GM12878 (cell line): Measurements from ENCODE around the gene IFI30. TPM values are rescaled to one million over a fixed set of nuclear protein-coding genes. Genes with fewer than 3 reads are reported as not detected.

Experiments
- ATAC-seq: fragments of 200-7000 bp; cut with Tn5 transposase; 3 replicates; pipeline ENCODE4 v1.9.1; 2020; ENCODE audit warnings: mild to moderate bottlenecking, moderate library complexity
- BruUV-seq: library from RNA; stranded (reverse); fragments of 400-500 nt; replicated peaks from 2 replicates; lab custom pipeline; 2021; lab: Mats Ljungman, UMichigan
- CTCF ChIA-PET: fragments of 300-600 bp; sonication (Branson Sonifier 250); formaldehyde crosslinking; extraction: SDS; loops from one replicate; lab custom pipeline; 2021; ENCODE audit warnings: inconsistent platforms; lab: Yijun Ruan, JAX
- POLR2A ChIA-PET: fragments of 350-600 bp; formaldehyde crosslinking; extraction: SDS; loops from one replicate; lab custom pipeline; 2021; ENCODE audit warnings: inconsistent platforms; lab: Charles Lee
- RAD21 ChIA-PET: fragments of 300-600 bp; sonication (Branson Sonifier 250); formaldehyde crosslinking; loops from one replicate; lab custom pipeline; 2023; ENCODE audit warnings: antibody characterized with exemption; ENCODE audit not compliant: unreplicated experiment; lab: Charles Lee
- SMC1A ChIA-PET: fragments of 300-600 bp; sonication (Branson Sonifier 250); formaldehyde crosslinking; loops from one replicate; lab custom pipeline; 2023; ENCODE audit not compliant: unreplicated experiment, uncharacterized antibody; lab: Charles Lee
- DNase-seq: peaks from one replicate; pipeline ENCODE4 v3.0.0-alpha.2; 2011; ENCODE audit warnings: low read depth, low spot score
- FAIRE-seq: peaks from 3 replicates; lab custom pipeline; 2011; peaks lifted over from hg19 to GRCh38; lab: Jason Lieb, UNC
- H2AFZ ChIP-seq: 2 replicates; pipeline ENCODE4 v1.6.0; 2011; ENCODE audit warnings: low read depth, low read length, control low read depth; ENCODE audit not compliant: control insufficient read depth
- H3K27ac ChIP-seq: 2 replicates; pipeline ENCODE4 v1.5.1; 2011; ENCODE audit warnings: control low read depth; ENCODE audit not compliant: control insufficient read depth, insufficient read depth
- H3K27me3 ChIP-seq, 2 experiments: replicated peaks in 1 of 2; 2 replicates each; pipeline versions ENCODE4 v1.6.0 to v1.6.1; 2011; ENCODE audit warnings: low read length in 1 of 2; ENCODE audit not compliant: control insufficient read depth in 2 of 2, insufficient read depth in 2 of 2
- H3K36me3 ChIP-seq, 2 experiments: 2 replicates each; pipeline ENCODE4 v1.5.1; 2011; ENCODE audit warnings: low read length in 1 of 2; ENCODE audit not compliant: control insufficient read depth in 2 of 2, insufficient read depth in 2 of 2
- H3K4me1 ChIP-seq: 2 replicates; pipeline ENCODE4 v1.6.1; 2011; ENCODE audit warnings: mild to moderate bottlenecking, low read length, moderate library complexity, mixed read lengths; ENCODE audit not compliant: control insufficient read depth, insufficient read depth
- H3K4me2 ChIP-seq: 2 replicates; pipeline ENCODE4 v1.6.0; 2011; ENCODE audit warnings: control low read depth; ENCODE audit not compliant: control insufficient read depth, insufficient read depth
- H3K4me3 ChIP-seq: fragments of 200-600 bp; sonication (generic); 2 replicates; pipeline ENCODE4 v1.5.1; 2016
- H3K79me2 ChIP-seq: 2 replicates; pipeline ENCODE4 v1.6.0; 2011; ENCODE audit warnings: low read length; ENCODE audit not compliant: control insufficient read depth, insufficient read depth
- H3K9ac ChIP-seq: 2 replicates; pipeline ENCODE4 v1.8.0; 2011; ENCODE audit warnings: low read length, control low read depth, mixed read lengths; ENCODE audit not compliant: control insufficient read depth, insufficient read depth
- H3K9me3 ChIP-seq: replicated peaks from 3 replicates; pipeline ENCODE4 v1.5.1; 2011; ENCODE audit warnings: mild to moderate bottlenecking, low read length; ENCODE audit not compliant: control insufficient read depth, insufficient read depth
- H4K20me1 ChIP-seq: 2 replicates; pipeline ENCODE4 v1.6.0; 2011; ENCODE audit not compliant: control insufficient read depth, insufficient read depth
- CBX5 ChIP-seq: sonication (generic); IDR thresholded peaks from 2 replicates; pipeline ENCODE4 v1.6.1; 2016; ENCODE audit warnings: low read depth, moderate library complexity, mild to moderate bottlenecking, inconsistent platforms
- ELK1 ChIP-seq: IDR thresholded peaks from 2 replicates; pipeline ENCODE4 v1.6.1; 2012; ENCODE audit warnings: low read depth, low read length, improper control_type of control experiment
- EP300 ChIP-seq, 2 experiments: fragments of 150-350 bp in 1 of 2; IDR thresholded peaks; 2 replicates each; pipeline ENCODE4 v1.6.1; 2011 to 2012; ENCODE audit warnings: low read depth in 2 of 2, low read length in 2 of 2, borderline replicate concordance in 1 of 2, improper control_type of control experiment in 1 of 2, inconsistent platforms in 1 of 2; ENCODE audit not compliant: control insufficient read depth in 1 of 2
- NBN ChIP-seq: fragments of 450-650 bp; IDR thresholded peaks from 2 replicates; pipeline ENCODE4 v1.6.1; 2016
- NFXL1 ChIP-seq: fragments of 450-650 bp; IDR thresholded peaks from 2 replicates; pipeline ENCODE4 v1.6.1; 2017; ENCODE audit warnings: antibody characterized with exemption, mild to moderate bottlenecking, borderline replicate concordance
- POLR2A ChIP-seq: IDR thresholded peaks from 2 replicates; pipeline ENCODE4 v1.6.1; 2011; ENCODE audit warnings: low read depth, mild to moderate bottlenecking, low read length
- RB1 ChIP-seq: fragments of 450-650 bp; formaldehyde crosslinking; IDR thresholded peaks from 2 replicates; pipeline ENCODE4 v1.6.1; 2017; ENCODE audit warnings: mild to moderate bottlenecking, borderline replicate concordance
- RELA ChIP-seq: fragments of 450-650 bp; IDR thresholded peaks from 2 replicates; pipeline ENCODE4 v1.8.0; 2014; ENCODE audit warnings: borderline replicate concordance; ENCODE audit not compliant: partially characterized antibody
- TCF12 ChIP-seq: IDR thresholded peaks from 2 replicates; pipeline ENCODE4 v1.6.1; 2011; ENCODE audit warnings: low read depth, mild to moderate bottlenecking, low read length
- TCF7 ChIP-seq: IDR thresholded peaks from 2 replicates; pipeline ENCODE4 v1.6.1; 2014; ENCODE audit warnings: antibody characterized with exemption, borderline replicate concordance
- YBX1 ChIP-seq: fragments of 450-650 bp; IDR thresholded peaks from 2 replicates; pipeline ENCODE4 v1.6.1; 2016; ENCODE audit warnings: antibody characterized with exemption
- WGBS: methylation state at CpG from one replicate; pipeline ENCODE4 v1.1.6; 2016; ENCODE audit warnings: low lambda C conversion rate; ENCODE audit not compliant: insufficient replicate concordance, insufficient coverage; ENCODE audit errors: missing lambda C conversion rate; 5-methylcytosine and 5-hydroxymethylcytosine counted together
- in situ Hi-C: fragments of 300-500 bp; cut with MboI; formaldehyde crosslinking; loops from 9 replicates; pipeline ENCODE4 v1.14.3; 2018; ENCODE audit warnings: mixed read lengths
- intact Hi-C: fragments of 100-400 bp; cut with micrococcal nuclease; formaldehyde crosslinking; loops from one replicate; pipeline ENCODE4 v1.14.2; 2022; ENCODE audit not compliant: unreplicated experiment
- polyA plus RNA-seq, 11 experiments: library from polyadenylated mRNA; depleted of rRNA in 4 of 11; unstranded in 6 of 11; stranded (reverse) in 5 of 11; fragments of >200 nt; fragmentation: Nextera tagmentation in 4 of 11; fragmentation: Illumina TruSeq in 1 of 11; extraction: Ambion mirVana in 4 of 11; extraction: Trizol in 1 of 11; gene quantifications; 1 replicate in 1 of 11; 2 replicates in 10 of 11; pipeline versions ENCODE4 v1.2.1 to v1.2.3, GENCODE V29; 2011 to 2016; ENCODE audit warnings: inconsistent platforms in 2 of 11, missing spikeins in 2 of 11, low read depth in 1 of 11
- total RNA-seq, 4 experiments: library from RNA; depleted of rRNA in 3 of 4; stranded (reverse); fragments of >200 nt in 3 of 4; fragmentation: Illumina TruSeq in 1 of 4; extraction: Trizol in 1 of 4; gene quantifications; 2 replicates each; pipeline versions ENCODE4 v1.2.1 to v1.2.3, GENCODE V29; 2013 to 2021
- TF ChIP-seq, protein P1 (sequence below): fragments of 450-650 bp; IDR thresholded peaks from 2 replicates; pipeline ENCODE4 v1.6.1; 2014; ENCODE audit warnings: mild to moderate bottlenecking
- TF ChIP-seq, protein P2 (sequence below): fragments of 450-650 bp; IDR thresholded peaks from 2 replicates; pipeline ENCODE4 v1.6.1; 2017; ENCODE audit warnings: antibody characterized with exemption, mild to moderate bottlenecking, moderate library complexity

Gene IFI30
- total and polyA plus RNA-seq, 10 of the 15 experiments (the other 5 are each of a cell fraction or from before 2014, with no cell fraction given): 221 to 1,112 (median 451) TPM

- no peaks in the 10 kb centered on the region for H4K20me1 ChIP-seq
- H3K9me3 ChIP-seq: no peaks in the 10 kb centered on the region
- TF ChIP-seq RELA (no peak), TCF12 (no peak), POLR2A (peak; percentile 14; the same call in 1 of the 2 replicates), EP300 (IDR thresholded peaks at IDR 0.05; ENCODE audit: borderline replicate concordance in 1 of 2, control insufficient read depth in 1 of 2, low read depth in 2 of 2, low read length in 2 of 2) (no peak), NBN (no peak)
- H3K79me2 ChIP-seq: no peaks in the 10 kb centered on the region
- no peak overlapping the region for H3K4me2 ChIP-seq
- no TSS peak for BruUV-seq
- H3K36me3 ChIP-seq: peaks cover 24 to 29% of the 10 kb centered on the region in 2 experiments
- H3K27me3 ChIP-seq: no peaks in the 10 kb centered on the region
- ChIA-PET SMC1A (no interaction called here), RAD21 (no interaction called here), POLR2A (interaction anchor here (0.6 kb wide), 1 partner anchor 36 kb away, joined by 3 read pairs; no protein-coding TSS in a partner anchor), CTCF (interaction anchor here (0.6 kb wide), 1 partner anchor 46 kb away, joined by 3 read pairs; no protein-coding TSS in a partner anchor)
- FAIRE-seq: no peak
- H3K4me3 ChIP-seq: no peak overlapping the region
- 98% methylated on average over 28 of the region's 28 CpGs for WGBS
- in situ Hi-C loops (no loop called here), intact Hi-C loops (no loop called here)
- H2AFZ ChIP-seq: no peak overlapping the region
- H3K27ac ChIP-seq: no peak overlapping the region
- H3K9ac ChIP-seq: no peak overlapping the region
- no peak for ATAC-seq
- DNase-seq: no peak
- H3K4me1 ChIP-seq: no peaks in the 10 kb centered on the region
These were observed 28.7 kb upstream of the IFI30 start for GRCh38 chr19:18144906-18145305.

DNA sequence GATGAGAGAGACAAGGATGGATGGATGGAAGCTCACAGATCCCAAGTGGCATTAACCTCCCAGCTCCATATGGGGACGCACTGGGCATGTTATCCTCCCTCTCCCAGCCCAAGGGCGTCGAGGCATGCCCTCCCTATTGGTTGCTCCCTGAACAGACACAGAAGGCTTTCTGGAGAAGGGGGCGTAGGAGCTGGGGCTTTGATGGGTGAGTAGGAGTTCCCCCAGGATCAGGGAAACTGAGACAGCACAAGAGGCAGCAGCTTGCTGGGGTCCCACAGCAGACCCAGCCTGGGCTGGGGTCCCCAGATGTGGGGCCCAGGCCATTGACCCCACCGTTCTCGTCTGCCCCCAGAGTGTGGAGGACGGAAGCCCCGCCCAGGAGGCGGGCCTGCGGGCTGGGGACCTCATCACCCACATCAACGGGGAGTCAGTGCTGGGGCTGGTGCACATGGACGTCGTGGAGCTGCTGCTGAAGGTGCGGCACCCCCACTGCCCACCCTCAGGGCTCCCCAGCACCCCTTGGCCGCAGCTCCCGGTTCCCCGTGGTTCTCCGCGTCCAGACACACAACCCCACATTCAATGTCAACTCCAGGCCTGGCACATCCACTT lies 28.1 kb upstream of the IFI30 start:
- H3K4me2 ChIP-seq: no peak overlapping the region
- in situ Hi-C loops: no loop called here
- ChIA-PET RAD21 (no interaction called here), SMC1A (interaction anchor here (0.9 kb wide), 1 partner anchor 23 kb away, joined by 4 read pairs; no protein-coding TSS in a partner anchor), POLR2A (interaction anchor here (0.5 to 0.6 kb wide), 2 partner anchors 36 to 492 kb away, joined by 3 read pairs; no protein-coding TSS in a partner anchor), CTCF (interaction anchor here (0.6 kb wide), 1 partner anchor 46 kb away, joined by 3 read pairs; no protein-coding TSS in a partner anchor)
- H3K79me2 ChIP-seq: no peaks in the 10 kb centered on the region
- no peaks in the 10 kb centered on the region for H4K20me1 ChIP-seq
- H3K27me3 ChIP-seq: no peaks in the 10 kb centered on the region
- FAIRE-seq (no peak), ATAC-seq (no peak), DNase-seq (no peak)
- no peak overlapping the region for H3K27ac ChIP-seq
- H3K9me3 ChIP-seq: no peaks in the 10 kb centered on the region
- no peak overlapping the region for H3K4me3 ChIP-seq
- WGBS: 97% methylated on average over 19 of the region's 19 CpGs
- no peak overlapping the region for H3K9ac ChIP-seq
- peaks cover 21 to 30% of the 10 kb centered on the region in 2 experiments for H3K36me3 ChIP-seq
- no TSS peak for BruUV-seq
- intact Hi-C loops: no loop called here
- H3K4me1 ChIP-seq: no peaks in the 10 kb centered on the region
- no peak overlapping the region for H2AFZ ChIP-seq
- TF ChIP-seq CBX5 (no peak), ELK1 (no peak), NFXL1 (no peak), RB1 (no peak), YBX1 (no peak), TCF7 (no peak)
- TF ChIP-seq, protein P1, sequence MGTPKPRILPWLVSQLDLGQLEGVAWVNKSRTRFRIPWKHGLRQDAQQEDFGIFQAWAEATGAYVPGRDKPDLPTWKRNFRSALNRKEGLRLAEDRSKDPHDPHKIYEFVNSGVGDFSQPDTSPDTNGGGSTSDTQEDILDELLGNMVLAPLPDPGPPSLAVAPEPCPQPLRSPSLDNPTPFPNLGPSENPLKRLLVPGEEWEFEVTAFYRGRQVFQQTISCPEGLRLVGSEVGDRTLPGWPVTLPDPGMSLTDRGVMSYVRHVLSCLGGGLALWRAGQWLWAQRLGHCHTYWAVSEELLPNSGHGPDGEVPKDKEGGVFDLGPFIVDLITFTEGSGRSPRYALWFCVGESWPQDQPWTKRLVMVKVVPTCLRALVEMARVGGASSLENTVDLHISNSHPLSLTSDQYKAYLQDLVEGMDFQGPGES: no peak
- TF ChIP-seq, protein P2, sequence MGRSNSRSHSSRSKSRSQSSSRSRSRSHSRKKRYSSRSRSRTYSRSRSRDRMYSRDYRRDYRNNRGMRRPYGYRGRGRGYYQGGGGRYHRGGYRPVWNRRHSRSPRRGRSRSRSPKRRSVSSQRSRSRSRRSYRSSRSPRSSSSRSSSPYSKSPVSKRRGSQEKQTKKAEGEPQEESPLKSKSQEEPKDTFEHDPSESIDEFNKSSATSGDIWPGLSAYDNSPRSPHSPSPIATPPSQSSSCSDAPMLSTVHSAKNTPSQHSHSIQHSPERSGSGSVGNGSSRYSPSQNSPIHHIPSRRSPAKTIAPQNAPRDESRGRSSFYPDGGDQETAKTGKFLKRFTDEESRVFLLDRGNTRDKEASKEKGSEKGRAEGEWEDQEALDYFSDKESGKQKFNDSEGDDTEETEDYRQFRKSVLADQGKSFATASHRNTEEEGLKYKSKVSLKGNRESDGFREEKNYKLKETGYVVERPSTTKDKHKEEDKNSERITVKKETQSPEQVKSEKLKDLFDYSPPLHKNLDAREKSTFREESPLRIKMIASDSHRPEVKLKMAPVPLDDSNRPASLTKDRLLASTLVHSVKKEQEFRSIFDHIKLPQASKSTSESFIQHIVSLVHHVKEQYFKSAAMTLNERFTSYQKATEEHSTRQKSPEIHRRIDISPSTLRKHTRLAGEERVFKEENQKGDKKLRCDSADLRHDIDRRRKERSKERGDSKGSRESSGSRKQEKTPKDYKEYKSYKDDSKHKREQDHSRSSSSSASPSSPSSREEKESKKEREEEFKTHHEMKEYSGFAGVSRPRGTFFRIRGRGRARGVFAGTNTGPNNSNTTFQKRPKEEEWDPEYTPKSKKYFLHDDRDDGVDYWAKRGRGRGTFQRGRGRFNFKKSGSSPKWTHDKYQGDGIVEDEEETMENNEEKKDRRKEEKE: no peak
